Stimulated activated CD8-positive, alpha-beta memory T cell treated with anti-CD3 and anti-CD28 coated beads, Interleukin-12 subunit alpha, Interleukin-12 subunit beta, amount 100 ng/mL, for 4 hours (primary cell): Measurements from ENCODE around the gene SAMHD1.
"Not testable (repeated sequence)": the region's sequence is repeated elsewhere in the genome, so short reads cannot be mapped to it uniquely, and the experiment has no call there.

Source experiments
- DNase-seq: peaks from one replicate; pipeline ENCODE4 v3.0.0-alpha.2; 2020; ENCODE audit warnings: low read depth

Gene SAMHD1

GRCh38 chr20:36916199-36916598 lies 35.3 kb downstream of the SAMHD1 start:
- DNase-seq, result no peak

- DNase-seq, result no peak
Measured at GRCh38 chr20:36908603-36909002, 42.9 kb downstream of the SAMHD1 start.

GRCh38 chr20:36906086-36906485 lies 45.4 kb downstream of the SAMHD1 start:
- DNase-seq, result not testable (repeated sequence)

- not testable (repeated sequence) for DNase-seq
Measured at GRCh38 chr20:36905566-36905965, 45.9 kb downstream of the SAMHD1 start.

- no peak for DNase-seq
Measured at GRCh38 chr20:36904690-36905089, 46.8 kb downstream of the SAMHD1 start.

- no peak for DNase-seq
Measured at GRCh38 chr20:36895036-36895435, 56.5 kb downstream of the SAMHD1 start.

GRCh38 chr20:36893801-36894200 lies 57.7 kb downstream of the SAMHD1 start:
- DNase-seq, result no peak

GRCh38 chr20:36891211-36891610 lies 60.3 kb downstream of the SAMHD1 start:
- DNase-seq, result no peak

- DNase-seq, result no peak
Measured at GRCh38 chr20:36890586-36890985, 60.9 kb downstream of the SAMHD1 start.

- DNase-seq, result no peak
Measured at GRCh38 chr20:36888880-36889516, 62.5 kb downstream of the SAMHD1 start.

GRCh38 chr20:36887752-36888090 lies 63.8 kb downstream of the SAMHD1 start:
- DNase-seq, result no peak

- DNase-seq, result peak; percentile 56
Measured at GRCh38 chr20:36886859-36887751, 64.4 kb downstream of the SAMHD1 start.

- DNase-seq, result no peak
Measured at GRCh38 chr20:36885356-36885755, 66.2 kb downstream of the SAMHD1 start.

- DNase-seq, result no peak
Measured at GRCh38 chr20:36883977-36884535, 67.5 kb downstream of the SAMHD1 start.

- DNase-seq, result no peak
Measured at GRCh38 chr20:36881888-36882287, 69.6 kb downstream of the SAMHD1 start.

GRCh38 chr20:36881331-36881730 lies 70.2 kb downstream of the SAMHD1 start:
- no peak for DNase-seq

GRCh38 chr20:36880741-36881250 lies 70.7 kb downstream of the SAMHD1 start:
- no peak for DNase-seq

GRCh38 chr20:36878941-36879340 lies 72.6 kb downstream of the SAMHD1 start:
- DNase-seq, result no peak

- DNase-seq, result no peak
Measured at GRCh38 chr20:36876473-36876833, 75.1 kb downstream of the SAMHD1 start.

- DNase-seq, result no peak
Measured at GRCh38 chr20:36875702-36876472, 75.6 kb downstream of the SAMHD1 start, which contains the start of gene TLDC2. TSS of gene TLDC2 (plus strand) at chr20:36876138. CDS start at chr20:36876175, 37 bp downstream.

GRCh38 chr20:36875093-36875492 lies 76.4 kb downstream of the SAMHD1 start:
- DNase-seq, result not testable (repeated sequence)
